Astrocyte (in vitro differentiated cells and primary cell): ENCODE results near the gene ZFYVE1.

Experiments
- EZH2 ChIP-seq: IDR thresholded peaks from 2 replicates; pipeline ENCODE4 v1.6.1; 2012; ENCODE audit warnings: mild to moderate bottlenecking, low read length, inconsistent platforms; ENCODE audit not compliant: insufficient read depth
- TF ChIP-seq, protein P1 (sequence below): IDR thresholded peaks from 2 replicates; pipeline ENCODE4 v1.5.1; 2011; ENCODE audit warnings: low read depth, mild to moderate bottlenecking, inconsistent platforms, low read length, moderate library complexity; ENCODE audit not compliant: insufficient read depth

DNA sequence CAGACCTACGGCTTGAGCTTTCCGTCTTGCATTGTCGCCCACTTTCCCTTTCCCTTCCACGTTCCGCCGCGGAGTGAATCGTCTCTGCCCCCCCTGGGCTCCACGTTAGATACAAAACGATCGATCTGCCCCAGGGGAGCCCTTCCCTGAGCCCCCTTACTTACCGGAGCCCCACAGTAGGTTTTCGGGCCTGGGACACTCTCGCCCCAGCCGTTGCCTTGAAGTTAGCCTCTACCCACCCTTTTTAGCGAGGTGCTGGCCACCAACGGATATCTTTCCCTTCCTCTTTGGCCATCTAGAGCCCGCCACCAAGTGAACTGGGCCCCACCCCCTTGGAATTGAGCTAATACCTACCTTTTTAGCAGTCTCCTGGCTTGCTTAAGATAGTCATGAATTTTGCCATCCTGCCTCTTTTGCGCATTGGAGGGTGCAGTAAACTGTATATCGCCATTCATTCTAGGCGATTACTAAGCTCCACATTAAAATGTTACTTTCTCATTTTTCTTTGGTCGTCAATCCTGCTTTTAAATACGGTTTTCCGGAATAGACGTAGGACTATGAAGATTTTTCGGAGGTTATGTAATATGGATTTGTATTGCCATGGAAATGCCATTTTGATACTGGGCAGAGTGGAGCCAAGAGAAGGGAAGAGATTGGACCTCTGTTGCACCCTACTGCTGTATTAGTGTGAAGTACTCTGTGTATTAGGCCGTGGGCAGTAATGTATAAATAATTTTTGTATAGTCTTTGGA, 32.2 kb upstream of the ZFYVE1 start:
- TF ChIP-seq, protein P1, sequence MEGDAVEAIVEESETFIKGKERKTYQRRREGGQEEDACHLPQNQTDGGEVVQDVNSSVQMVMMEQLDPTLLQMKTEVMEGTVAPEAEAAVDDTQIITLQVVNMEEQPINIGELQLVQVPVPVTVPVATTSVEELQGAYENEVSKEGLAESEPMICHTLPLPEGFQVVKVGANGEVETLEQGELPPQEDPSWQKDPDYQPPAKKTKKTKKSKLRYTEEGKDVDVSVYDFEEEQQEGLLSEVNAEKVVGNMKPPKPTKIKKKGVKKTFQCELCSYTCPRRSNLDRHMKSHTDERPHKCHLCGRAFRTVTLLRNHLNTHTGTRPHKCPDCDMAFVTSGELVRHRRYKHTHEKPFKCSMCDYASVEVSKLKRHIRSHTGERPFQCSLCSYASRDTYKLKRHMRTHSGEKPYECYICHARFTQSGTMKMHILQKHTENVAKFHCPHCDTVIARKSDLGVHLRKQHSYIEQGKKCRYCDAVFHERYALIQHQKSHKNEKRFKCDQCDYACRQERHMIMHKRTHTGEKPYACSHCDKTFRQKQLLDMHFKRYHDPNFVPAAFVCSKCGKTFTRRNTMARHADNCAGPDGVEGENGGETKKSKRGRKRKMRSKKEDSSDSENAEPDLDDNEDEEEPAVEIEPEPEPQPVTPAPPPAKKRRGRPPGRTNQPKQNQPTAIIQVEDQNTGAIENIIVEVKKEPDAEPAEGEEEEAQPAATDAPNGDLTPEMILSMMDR: no peak
- no peak for TF ChIP-seq EZH2
